Measurements from ENCODE around the gene RASGRF1.

Gene RASGRF1

GRCh38 chr15:78927077-78927790, 163.3 kb downstream of the RASGRF1 start:
- POLR2A ChIA-PET (ENCODE audit: low non-redundant PET), result no interaction called here
- CTCF ChIA-PET, result interaction anchor here (0.7 to 1.1 kb wide), 3 partner anchors 16 to 941 kb away, joined by 3 to 4 read pairs (median 3); no protein-coding TSS in a partner anchor
- TF ChIP-seq CTCF (conservative IDR thresholded peaks at IDR 0.05; ENCODE audit: low read depth), result no peak
- H3K27ac ChIP-seq, result peak overlapping the region; percentile 11
- no peak for DNase-seq (ENCODE audit: low spot score)

GRCh38 chr15:78925956-78926743, 164.4 kb downstream of the RASGRF1 start:
- TF ChIP-seq CTCF (conservative IDR thresholded peaks at IDR 0.05; ENCODE audit: low read depth), result no peak
- no peak for DNase-seq (ENCODE audit: low spot score)
- ChIA-PET POLR2A (ENCODE audit: low non-redundant PET) (interaction anchor here (0.6 kb wide), 1 partner anchor 106 kb away, joined by 3 read pairs; no protein-coding TSS in a partner anchor), CTCF (interaction anchor here (1.0 to 1.1 kb wide), 2 partner anchors 15 to 258 kb away, joined by 3 to 4 read pairs; no protein-coding TSS in a partner anchor)
- peak overlapping the region; percentile 11 for H3K27ac ChIP-seq

GRCh38 chr15:78925076-78925624, 165.4 kb downstream of the RASGRF1 start:
- TF ChIP-seq CTCF (conservative IDR thresholded peaks at IDR 0.05; ENCODE audit: low read depth), result no peak
- peak overlapping the region; percentile 11 for H3K27ac ChIP-seq
- POLR2A ChIA-PET (ENCODE audit: low non-redundant PET), result interaction anchor here (0.6 kb wide), 1 partner anchor 8 kb away, joined by 3 read pairs; no protein-coding TSS in a partner anchor
- no peak for DNase-seq (ENCODE audit: low spot score)
- CTCF ChIA-PET, result interaction anchor here (0.8 to 1.3 kb wide), 3 partner anchors 12 to 259 kb away, joined by 3 read pairs; no protein-coding TSS in a partner anchor

GRCh38 chr15:78923480-78924360, 166.9 kb downstream of the RASGRF1 start:
- H3K27ac ChIP-seq, result peak overlapping the region; percentile 9; the same call in 1 of the 2 replicates
- ChIA-PET CTCF (interaction anchor here (0.7 to 0.8 kb wide), 2 partner anchors 56 to 550 kb away, joined by 3 read pairs; no protein-coding TSS in a partner anchor), POLR2A (ENCODE audit: low non-redundant PET) (no interaction called here)
- no peak for TF ChIP-seq CTCF (conservative IDR thresholded peaks at IDR 0.05; ENCODE audit: low read depth)
- DNase-seq (ENCODE audit: low spot score), result no peak

GRCh38 chr15:78923015-78923414, 167.6 kb downstream of the RASGRF1 start:
- peak overlapping the region; percentile 15 for H3K27ac ChIP-seq
- TF ChIP-seq CTCF (conservative IDR thresholded peaks at IDR 0.05; ENCODE audit: low read depth), result no peak
- POLR2A ChIA-PET (ENCODE audit: low non-redundant PET), result interaction anchor here (0.6 kb wide), 1 partner anchor 112 kb away, joined by 3 read pairs; no protein-coding TSS in a partner anchor
- no peak for DNase-seq (ENCODE audit: low spot score)
- CTCF ChIA-PET, result no interaction called here
